Fibroblast of skin of abdomen (primary cell): Measurements from ENCODE around the gene PGAP6.
A peak's percentile ranks its signal among the peaks of the same experiment; 100 is the strongest.
"Not testable (repeated sequence)": the region's sequence is repeated elsewhere in the genome, so short reads cannot be mapped to it uniquely, and the experiment has no call there.

Experiments
- DNase-seq: peaks from one replicate; pipeline ENCODE4 v3.0.0-alpha.2; 2013

Gene PGAP6

DNA sequence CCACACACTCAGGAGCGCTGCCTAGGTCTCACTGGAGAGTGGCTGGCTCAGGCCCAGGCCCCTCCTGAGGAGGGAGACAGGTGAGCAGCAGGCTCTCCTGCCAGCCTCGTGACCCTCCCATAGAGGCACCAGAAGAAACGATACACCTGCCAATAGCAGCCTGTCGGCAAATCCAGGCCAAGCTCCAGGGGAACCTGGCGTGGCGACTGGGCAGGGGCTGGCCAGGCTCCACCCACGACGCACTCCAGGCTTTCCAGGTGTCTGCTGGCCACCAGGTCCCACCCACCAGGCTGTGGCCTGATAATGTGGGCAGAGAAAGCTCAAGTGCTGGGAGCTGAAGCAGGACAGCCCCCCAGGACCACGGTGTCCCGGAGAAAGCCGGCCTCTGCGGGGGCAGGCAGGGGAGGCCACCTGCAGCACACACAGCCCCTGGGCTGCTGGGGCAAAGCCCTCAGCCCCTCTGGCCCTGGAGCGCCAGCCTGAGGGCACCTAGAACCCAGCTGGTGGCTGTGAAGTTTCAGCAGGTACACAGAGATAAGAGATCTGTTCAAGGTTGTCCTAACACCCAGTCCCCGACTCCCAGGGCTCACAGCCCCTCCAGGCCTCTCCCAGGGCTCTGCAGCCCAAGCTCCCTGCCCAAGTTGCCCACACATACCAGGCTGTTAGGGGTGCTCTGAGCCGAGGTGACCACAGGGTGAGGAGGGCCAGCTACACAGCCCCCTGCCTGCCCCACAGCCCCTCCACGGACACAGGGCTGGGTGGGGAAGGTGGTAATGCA, 2.4 kb downstream of the PGAP6 start:
- DNase-seq = no peak

DNA sequence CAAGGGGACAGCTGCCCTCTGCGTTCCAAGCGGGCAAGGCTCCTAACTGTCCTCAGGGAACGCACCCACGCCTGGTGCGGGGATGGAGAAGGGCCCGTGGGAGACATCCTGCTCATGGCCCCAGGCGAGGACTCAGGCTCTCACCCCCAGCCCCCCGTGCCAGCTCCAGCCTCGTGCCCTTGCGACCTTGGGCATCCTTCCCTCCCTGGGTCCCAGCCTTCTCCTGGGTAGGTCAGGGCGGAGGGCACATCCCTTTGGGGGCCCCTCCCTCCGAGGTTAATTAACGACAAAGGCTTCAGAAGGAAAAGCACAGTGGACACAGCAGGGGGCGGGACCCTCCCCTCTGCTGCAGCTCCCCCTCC, 3.0 kb downstream of the PGAP6 start:
- no peak for DNase-seq

DNA sequence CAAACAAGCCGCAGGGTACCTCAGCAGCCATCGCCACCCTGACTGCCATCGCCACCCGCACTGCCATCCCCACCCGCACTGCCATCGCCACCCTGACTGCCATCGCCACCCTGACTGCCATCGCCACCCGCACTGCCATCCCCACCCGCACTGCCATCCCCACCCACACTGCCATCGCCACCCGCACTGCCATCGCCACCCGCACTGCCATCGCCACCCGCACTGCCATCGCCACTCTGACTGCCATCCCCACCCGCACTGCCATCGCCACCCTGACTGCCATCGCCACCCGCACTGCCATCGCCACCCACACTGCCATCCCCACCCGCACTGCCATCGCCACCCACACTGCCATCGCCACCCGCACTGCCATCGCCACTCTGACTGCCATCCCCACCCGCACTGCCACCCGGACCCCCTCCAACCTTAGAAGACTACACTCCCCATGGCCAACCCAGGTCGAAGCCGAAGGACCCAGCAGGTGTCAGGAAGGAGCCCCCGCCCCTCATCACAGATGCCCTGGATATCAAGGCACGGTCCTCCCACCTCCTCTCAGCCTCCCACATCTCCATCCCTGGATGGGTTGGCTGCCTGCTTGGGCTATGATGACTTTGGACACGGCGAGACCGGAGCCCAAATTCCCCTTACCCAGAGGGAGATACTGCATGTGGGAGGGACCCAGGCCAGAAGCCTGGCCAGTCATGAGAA, 3.5 kb downstream of the PGAP6 start:
- DNase-seq = not testable (repeated sequence)

DNA sequence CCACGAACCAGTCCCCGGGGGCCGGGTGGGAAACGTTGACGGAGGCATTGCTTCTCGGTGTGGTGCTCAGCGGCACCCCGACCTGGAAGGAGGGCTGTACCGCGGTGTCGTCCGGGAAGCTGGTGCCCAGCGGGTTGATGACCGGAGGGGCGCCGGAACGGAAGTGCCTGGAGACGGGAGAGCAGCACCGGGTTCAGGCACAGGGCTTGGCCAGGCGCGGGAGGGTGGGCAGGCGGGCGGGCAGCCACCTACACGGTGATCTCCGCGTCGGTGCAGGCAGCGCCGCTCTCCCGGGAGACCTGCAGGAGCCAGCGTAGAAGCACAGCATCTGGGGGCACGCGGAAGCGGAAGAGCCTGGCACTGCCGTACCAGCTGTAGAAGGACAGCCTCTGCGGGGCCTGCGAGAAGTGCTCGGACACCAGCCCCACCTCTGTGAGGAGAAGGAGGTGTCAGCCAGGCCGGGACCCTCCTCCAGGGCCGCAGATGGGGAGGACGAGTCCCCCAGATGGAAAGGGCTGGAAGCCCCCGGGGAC, 4.3 kb downstream of the PGAP6 start:
- DNase-seq = no peak

DNA sequence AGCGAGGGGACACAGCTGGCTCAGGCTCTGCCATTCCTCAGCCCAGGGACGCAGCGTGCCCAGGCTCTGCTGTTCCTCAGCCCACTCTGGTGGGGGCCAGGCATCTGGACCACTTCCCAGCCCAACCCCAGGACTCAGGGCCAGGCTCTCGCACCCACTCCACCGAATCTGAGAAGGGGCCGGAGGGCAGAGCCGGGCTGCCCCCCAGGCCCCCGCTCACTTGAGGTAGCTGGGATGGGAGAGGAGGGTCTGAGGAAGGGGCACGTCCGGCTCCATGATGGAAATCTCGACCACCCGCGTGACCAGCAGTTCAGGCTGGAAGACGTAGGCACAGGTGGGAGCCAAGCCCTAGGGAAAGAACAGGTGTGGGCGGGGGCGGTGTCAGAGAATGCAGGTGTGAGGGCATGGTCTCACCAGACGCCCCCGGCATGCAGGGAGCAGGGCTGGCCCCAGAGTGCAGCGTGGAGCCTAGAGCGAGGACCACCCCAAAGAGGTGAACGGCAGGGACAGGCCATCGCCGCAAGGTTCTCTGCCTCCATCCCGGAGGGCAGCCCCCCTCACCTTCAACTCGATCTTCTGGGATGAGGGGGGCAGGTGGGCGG, 4.9 kb downstream of the PGAP6 start:
- no peak for DNase-seq

DNA sequence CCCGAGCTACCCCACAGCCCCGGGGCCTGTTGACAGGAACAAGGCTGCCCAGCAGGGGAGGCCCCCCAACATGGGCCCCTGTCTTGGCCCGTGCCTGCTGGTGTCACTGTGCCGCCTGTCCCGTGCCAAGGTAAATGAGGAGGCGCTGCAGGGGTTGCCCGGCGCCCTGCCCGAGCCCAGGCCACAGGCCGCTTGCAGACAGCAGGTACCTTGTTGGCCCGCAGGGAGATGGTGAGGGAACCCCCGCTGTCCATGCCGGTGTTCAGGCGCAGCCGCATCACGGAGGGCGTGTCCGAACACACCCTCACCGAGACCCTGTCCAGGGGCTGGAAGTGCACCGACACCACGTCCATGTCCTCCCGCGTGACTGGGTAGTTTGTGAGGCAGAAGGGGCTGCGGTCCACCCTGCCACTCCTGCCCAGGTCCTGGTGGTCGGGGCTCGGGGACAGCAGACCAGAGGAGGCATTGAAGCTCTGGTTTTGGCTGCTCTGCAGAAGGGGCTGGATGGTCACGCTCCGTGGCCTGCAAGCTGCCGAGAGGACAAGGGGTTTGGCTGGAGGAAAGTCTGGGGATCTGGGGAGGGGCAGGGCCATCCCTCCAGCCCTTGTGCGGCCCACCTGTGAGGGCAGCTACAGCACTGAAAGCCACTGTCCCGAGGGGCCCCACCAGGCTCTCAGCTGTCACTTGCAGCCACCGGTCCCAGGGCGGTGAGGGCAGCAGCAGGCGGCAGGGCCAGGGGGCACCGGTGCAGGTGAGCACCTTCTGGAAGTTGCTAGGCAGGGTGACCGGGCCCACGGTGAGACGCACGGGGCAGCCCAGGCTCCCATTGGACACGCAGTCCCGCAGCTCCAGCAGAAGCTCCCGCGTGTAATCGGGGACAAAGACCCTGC, 5.6 kb downstream of the PGAP6 start:
- DNase-seq = no peak

DNA sequence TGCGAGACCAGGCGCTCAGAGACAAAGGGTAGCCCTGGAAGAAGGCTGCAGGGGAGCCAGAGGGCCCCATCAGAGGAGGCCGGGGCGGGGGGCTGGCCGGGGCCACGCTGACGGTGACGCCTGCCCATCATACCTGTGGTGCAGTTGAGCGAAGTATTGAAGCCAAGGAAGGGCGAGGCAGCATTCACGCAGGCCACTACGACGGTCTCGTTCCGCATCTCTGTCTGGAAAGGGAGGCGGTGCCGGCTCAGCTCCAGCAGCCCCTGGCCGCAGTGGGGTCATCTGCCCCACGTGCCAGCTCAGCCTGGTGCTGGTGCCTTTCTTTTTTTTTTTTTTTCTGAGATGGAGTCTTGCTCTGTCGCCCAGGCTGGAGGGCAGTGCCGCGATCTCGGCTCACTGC, 6.6 kb downstream of the PGAP6 start:
- DNase-seq = no peak

DNA sequence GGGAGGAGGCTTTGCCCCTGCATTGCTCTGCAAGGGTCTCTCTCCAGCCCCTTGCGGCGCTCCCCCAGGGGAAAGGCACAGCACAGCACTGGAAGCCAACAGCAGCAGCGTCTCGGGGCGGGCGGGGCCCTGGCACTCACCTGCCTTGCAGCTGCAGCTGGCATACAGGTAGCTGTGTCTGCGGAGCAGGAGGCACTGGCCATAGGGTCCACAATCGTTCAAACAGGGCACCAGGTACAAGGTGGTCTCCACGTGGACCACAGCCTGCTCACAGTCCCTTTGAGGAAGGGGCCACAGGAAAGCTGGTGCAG, 7.2 kb downstream of the PGAP6 start:
- no peak for DNase-seq

DNA sequence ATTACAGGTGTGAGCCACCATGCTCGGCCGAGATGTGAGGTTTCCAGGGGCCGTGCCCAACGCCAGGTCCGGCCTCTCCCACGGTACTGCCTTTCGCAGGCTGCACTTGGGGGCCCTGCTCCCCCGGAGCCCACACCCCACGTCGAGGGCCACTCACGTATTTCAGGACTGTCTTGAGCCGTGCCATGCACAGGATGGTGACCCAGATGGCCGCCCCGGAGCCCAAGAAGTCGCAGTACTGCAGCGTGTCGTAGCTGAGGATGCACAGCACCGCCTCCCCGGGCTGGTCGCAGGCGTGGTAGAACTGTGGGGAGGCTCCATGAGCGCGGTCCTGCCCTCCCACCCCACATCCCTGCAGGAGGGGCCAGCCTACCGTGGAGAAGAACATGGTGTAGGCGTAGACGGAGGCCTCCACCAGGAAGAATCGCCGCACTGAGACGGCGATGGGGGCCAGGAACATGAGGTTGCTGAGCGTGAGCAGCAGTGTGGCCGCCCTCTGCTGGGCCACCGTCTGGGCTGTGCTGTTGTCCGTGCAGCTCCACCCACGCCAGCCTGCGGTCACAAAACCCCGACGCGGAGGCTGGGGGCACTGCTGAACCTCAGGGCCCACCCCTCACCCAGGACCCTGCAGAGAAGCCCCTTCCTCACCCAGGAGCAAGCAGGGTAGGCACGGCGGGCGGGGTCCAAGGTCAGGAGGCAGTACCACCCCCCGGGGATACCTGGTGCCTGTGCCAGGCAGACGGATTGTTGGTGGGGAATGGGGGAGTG, 7.7 kb downstream of the PGAP6 start:
- no peak for DNase-seq

DNA sequence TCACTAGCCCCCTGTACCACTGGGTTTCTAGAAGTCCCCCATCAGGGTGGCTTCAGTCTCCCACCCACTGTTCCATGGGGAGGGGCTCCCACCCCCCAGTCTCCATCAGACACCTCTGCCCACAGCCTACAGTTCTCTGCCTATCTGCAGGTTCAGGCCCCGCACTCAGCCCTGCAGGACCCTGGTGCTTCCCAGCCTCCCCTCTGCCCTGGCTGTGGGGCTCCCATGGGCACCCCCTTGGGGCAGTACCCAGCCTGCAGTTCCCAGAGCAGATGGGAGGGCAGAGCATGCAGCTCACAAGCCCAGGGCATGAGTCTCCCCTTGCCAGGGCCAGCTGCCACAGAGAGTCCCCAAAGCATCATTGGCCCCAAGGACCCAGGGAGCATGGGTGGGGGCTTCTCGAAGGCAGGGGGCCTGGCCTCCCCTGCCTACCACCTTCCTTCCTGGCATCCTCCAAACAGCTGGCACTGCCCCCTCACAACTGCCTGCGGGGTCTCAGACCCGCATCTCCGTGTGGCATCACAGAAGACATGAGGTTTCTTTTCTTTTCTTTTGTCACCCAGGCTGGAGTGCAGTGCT, 8.7 kb downstream of the PGAP6 start:
- no peak for DNase-seq

DNA sequence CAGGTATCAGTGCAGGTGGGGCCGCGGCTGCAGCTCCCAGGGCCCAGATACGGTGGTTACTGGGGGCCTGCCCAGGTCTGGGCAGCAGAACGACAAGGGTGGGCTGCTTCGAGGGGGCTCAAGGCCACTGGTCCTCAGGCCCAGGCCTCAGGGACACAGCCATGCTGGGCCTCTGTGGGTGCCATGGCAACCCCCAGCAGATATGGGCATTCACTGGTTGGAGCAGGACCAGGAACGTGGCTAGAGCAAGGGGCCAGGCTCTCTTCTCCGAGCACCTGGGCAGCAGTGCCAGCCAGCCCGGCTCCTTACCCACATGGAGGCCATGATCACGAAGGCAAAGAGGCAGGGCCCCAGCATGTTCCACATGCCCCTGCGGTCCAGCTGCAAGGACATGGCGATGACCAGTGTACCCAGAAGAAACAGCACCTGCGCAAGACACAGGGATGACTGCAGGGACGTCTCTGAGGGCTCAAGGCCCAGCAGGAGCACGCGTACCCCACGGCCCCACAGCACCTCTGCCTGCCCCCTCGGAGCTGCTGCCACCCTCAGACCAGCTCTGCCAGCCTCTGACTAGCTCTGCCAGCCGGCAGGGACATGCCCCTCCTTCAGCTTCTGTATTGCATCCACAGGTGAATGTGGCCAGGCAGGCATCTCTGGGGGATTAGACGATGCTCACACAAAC, 9.3 kb downstream of the PGAP6 start:
- DNase-seq = no peak

DNA sequence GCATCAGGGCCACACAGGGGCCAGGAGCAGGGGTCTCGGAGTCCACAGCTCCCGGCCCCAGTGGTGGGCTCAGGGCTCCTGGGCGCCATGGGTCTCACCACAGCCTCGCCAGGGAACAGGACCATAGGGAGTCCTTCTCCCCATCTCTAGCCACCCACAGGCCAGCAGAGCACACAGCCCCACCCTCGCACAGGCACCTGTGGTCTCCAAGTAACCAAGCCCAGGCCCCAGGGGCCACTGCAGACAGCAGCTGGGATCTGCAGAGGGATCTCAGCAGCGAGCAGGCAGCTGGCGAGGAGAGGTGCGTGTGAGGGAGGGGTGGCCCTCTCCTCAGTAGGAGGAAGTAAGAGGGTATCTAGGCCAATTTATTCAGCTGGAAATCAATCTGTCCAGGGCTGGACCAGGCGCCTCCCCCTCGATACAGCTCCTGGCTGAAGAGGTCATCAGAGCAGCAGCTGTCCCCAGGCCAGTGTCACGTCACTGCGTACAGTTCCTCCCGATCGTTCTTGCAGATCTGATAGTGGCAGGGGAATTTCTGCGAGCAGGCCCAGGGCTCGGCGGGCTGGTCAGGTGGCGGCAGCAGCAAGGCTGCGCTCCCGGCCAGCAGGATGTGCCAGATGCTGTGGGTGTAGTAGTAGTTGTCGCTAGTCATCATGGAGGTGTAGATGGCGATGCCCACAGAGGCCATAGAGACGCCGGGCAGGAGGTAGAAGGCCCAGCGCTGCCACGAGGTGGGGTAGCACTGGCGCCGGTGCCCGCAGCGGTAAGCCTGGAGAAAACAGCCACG, 10.1 kb downstream of the PGAP6 start:
- no peak for DNase-seq

DNA sequence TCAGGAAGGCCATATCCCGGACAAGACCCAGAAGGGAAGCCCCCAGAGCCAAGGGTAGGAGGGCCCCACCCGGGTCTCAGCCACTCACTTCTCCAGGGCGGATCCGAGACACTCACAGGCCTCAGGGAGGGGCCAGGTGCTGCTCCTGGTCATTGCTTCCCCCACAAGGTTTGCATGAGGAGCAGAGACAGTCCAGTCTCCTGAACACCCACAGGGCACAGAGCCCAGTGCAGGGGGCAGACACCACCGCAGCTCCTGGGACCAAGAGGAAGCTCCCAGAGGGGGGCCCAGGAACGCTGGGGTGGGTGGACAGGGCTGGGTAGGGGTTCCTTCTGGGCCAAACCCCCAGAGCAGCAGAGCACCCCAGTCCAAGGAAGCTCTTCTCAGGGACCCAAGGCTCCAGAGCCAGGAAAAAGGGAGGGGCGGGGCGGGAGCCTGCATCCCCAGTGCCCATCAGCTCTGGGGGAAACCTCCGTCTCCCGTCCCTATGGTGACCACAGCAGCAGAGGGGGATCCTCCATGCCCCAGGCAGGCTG, 10.7 kb downstream of the PGAP6 start:
- no peak for DNase-seq

DNA sequence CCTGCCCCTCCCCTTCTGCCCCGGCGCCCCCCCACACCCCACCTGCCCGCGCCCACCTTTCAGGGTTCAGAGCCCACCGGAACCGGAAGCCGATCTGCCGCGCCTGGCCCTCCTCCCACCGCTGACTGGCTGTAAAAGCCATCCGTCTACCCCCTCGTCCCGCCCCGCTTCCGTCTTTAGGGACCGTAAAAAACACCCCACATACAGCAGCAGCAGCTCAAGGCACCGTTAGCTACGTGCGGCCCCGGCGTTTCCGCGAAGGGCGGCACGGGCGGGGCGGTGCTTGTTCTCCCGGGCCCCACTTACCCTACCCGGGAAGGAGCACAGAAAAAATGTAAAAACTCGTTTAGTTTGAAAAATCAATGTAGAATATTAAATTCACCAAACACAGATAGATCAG, 11.3 kb downstream of the PGAP6 start, which contains the start of gene MRPL28:
TSS of gene MRPL28 (minus strand) at position 96 of the 400 bp plus-strand sequence. CDS start 320 bp downstream, outside the sequence.
- DNase-seq = peak; percentile 95

DNA sequence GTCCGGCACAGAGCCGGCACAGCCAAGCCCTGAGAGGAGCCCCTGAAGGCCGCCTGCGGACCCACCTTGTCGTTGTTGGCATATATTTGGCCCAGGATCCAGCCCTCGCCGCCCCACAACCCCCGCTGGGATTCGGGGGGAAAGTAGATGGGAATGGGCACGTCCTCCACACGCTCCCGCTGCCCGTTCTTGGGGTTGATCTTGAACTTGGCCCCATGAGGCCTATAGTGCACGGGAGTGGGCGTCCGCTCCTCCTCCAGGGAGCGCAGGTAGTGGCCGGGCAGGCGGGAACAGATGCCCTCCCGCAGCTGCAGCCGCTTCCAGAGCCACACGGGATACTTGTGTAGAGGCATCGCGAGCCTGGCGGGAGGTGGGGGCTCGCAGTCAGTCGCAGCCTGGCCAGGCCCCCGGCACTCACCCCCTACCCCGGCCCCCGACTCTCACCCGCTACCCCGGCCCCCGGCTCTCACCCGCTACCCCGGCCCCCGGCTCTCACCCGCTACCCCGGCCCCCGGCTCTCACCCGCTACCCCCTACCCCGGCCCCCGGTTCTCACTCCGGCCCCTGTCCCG, 11.8 kb downstream of the PGAP6 start:
- no peak for DNase-seq

DNA sequence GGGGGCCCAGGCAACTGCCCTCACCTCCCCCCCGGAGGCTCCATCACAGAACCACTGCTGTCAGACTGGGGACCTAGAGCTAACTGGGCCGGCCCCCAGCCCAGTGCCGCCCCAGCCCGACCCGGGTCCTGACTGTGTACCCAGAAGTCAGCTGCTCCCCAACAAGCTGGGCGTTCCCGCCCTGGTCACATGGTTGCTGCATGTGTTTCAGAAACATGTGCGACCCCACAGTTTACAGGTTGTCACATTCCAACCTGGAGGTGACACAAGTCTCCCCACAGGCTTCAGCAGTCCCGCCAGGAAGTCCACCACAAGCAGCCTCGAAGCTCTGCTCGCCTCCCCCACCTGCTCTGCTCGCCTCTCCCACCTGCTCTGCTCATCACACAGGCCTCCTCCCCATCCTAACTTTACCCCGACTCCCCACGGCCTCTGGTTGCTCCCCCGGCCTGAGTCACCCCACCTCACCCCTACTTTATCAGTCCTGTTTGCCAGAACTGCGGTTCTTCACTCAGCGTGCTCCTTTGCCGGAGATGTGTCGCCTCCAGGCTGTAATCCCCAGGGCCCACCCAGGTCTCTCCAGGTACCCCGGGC, 12.4 kb downstream of the PGAP6 start:
- DNase-seq = no peak

DNA sequence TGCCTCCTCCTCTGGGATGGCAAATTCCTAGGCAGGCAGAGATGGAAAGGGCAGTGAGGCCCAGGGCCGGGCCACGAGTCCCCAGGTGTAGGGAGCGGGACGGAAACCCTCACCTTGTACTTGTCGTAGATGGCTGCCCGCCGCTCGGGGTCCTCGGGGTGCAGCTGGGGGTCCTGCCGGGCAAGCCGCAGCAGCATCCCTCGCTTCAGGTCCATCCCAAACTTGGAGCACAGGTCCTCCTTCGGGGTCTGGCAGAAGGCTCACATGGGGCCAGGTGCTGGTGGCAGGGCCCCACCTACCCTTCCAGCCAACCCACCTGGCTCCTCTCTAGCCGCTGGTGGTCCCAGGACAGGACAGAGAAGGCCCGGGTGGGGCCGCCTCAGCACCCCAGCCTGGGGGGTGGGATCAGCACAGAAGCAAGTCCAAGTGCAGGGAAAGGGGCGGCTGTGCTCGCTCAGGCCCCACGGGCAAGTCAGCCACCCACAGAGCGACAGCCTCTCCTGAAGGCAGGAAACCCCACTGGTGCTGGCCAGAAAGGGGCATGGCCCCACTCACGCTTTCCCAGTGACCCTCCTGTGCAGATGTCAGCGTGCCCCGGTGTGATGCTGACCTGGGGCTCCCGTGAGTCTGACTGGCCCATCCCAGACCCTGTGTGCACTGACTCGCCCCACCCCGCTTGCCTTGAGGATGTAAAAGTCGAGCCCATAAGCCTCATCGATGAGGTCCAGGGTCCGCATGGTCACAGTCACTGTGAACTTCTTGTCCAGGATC, 13.2 kb downstream of the PGAP6 start:
- no peak for DNase-seq

DNA sequence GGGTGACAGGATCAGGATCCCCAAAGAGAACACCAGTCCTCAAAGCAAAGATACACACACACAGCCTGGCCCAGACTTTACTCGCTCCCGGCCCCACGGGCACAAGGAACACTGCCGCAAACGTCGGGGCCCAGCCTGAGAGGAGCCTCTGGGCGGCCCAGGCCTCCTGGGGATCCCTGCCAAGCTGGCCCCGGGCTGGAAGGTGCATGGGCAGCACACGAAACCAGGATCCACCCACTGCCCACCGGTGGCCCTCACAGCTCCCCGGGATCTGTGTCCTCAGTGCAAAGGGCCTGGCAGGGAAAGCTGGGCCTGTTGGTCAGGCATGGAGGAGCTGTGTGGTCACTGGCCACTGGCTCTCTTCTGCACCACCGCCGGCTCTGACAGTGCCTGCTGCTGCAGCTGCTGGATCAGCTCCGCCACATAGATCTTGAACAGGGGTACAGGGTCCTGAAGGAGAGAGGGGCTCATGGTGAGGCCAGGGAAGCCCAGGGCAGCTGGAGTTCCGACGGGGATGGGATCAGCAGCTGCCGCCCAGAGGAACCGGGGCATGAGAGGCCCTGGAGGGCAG, 14.4 kb downstream of the PGAP6 start:
- DNase-seq = no peak
